Left lung (tissue), 10 donors: Measurements from ENCODE around the gene CTNNA3. TPM values are rescaled to one million over a fixed set of nuclear protein-coding genes. Genes with fewer than 3 reads are reported as not detected.
"Not testable (repeated sequence)": the region's sequence is repeated elsewhere in the genome, so short reads cannot be mapped to it uniquely, and the experiment has no call there.

ENCODE experiments used
- ATAC-seq: fragments of 200-7000 bp; cut with Tn5 transposase; one replicate; pipeline ENCODE4 v1.9.1; 2020; ENCODE audit warnings: moderate library complexity
- DNase-seq, 4 donors: peaks; one replicate each; pipeline ENCODE4 v3.0.0-alpha.2; 2013 to 2020
- H3K27ac ChIP-seq, 2 donors: fragments of 200-600 bp; sonication (generic) in 1 of 2; one replicate each; pipeline versions ENCODE4 v1.5.0 to v1.8.0; 2020 to 2021
- H3K27me3 ChIP-seq, 2 donors: fragments of 200-600 bp; sonication (generic) in 1 of 2; one replicate each; pipeline versions ENCODE4 v1.5.0 to v1.8.0; 2020 to 2021
- H3K36me3 ChIP-seq, 2 donors: fragments of 200-600 bp; sonication (generic) in 1 of 2; one replicate each; pipeline versions ENCODE4 v1.5.0 to v1.8.0; 2020 to 2021
- H3K4me1 ChIP-seq, 2 donors: fragments of 200-600 bp; one replicate each; pipeline ENCODE4 v1.8.0; 2021
- H3K4me3 ChIP-seq, 2 donors: fragments of 200-600 bp; sonication (generic) in 1 of 2; one replicate each; pipeline versions ENCODE4 v1.5.0 to v1.8.0; 2020 to 2021; ENCODE audit warnings: mild to moderate bottlenecking in 1 of 2
- H3K9me3 ChIP-seq, 2 donors: fragments of 200-600 bp; sonication (generic) in 1 of 2; one replicate each; pipeline versions ENCODE4 v1.5.0 to v1.8.0; 2020 to 2021
- intact Hi-C, 2 donors: fragments of 100-400 bp; cut with DNase I; formaldehyde crosslinking; loops; one replicate each; pipeline versions ENCODE4 v1.11.2 to v1.14.2; 2022
- polyA plus RNA-seq, 6 donors: library from polyadenylated mRNA; unstranded; fragments of 120-200 nt; gene quantifications; one replicate each; pipeline ENCODE4 v1.2.1, GENCODE V29; 2013; ENCODE audit not compliant: insufficient read length in 6 of 6
- total RNA-seq, 2 donors: library from RNA; stranded (reverse); fragmentation: NEBNext Ultra II Directional; extraction: Animal tissue kit (Norgen Biotek cat#: 25700); gene quantifications; one replicate each; pipeline ENCODE4 v1.2.1, GENCODE V29; 2021
- TF ChIP-seq, protein P1 (sequence below), 2 donors: fragments of 200-600 bp; sonication (generic) in 1 of 2; IDR thresholded peaks; one replicate each; pipeline versions ENCODE4 v1.5.0 to v1.8.0; 2021; ENCODE audit warnings: antibody characterized with exemption in 2 of 2
- donor health status: DM: no; HTN: yes; CAD: no.
- donor health status: DM: no; HTN: no; CAD: no.

The CTNNA3 gene
- total and polyA plus RNA-seq, 8 donors = 1.1 to 8.2 (median 6.6) TPM; not detected in 1

DNA sequence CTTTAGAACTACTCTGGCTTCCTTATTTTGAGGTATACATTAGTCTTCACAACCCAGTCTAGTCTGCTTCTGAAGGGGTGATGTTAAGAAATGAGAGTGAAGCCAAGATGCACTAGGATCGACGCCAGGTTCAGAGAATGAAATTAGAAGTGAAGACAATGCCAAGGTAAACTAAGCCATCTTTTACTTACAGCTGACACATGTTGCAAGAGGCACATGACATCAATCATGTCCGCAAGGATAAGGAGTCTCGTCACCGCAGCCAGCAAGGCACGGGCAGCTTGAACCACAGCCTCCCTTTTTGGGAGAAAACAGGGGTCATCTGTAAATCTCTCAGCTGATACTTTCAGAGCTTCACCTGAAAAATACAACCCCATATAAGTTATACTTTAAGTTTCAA is 156.7 kb downstream of the CTNNA3 start:
- TF ChIP-seq, protein P1, sequence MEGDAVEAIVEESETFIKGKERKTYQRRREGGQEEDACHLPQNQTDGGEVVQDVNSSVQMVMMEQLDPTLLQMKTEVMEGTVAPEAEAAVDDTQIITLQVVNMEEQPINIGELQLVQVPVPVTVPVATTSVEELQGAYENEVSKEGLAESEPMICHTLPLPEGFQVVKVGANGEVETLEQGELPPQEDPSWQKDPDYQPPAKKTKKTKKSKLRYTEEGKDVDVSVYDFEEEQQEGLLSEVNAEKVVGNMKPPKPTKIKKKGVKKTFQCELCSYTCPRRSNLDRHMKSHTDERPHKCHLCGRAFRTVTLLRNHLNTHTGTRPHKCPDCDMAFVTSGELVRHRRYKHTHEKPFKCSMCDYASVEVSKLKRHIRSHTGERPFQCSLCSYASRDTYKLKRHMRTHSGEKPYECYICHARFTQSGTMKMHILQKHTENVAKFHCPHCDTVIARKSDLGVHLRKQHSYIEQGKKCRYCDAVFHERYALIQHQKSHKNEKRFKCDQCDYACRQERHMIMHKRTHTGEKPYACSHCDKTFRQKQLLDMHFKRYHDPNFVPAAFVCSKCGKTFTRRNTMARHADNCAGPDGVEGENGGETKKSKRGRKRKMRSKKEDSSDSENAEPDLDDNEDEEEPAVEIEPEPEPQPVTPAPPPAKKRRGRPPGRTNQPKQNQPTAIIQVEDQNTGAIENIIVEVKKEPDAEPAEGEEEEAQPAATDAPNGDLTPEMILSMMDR (IDR thresholded peaks at IDR 0.05) = no peak
- intact Hi-C loops = no loop called here
- H3K27me3 ChIP-seq = no peaks in the 10 kb centered on the region
- no peak overlapping the region for H3K27ac ChIP-seq
- H3K36me3 ChIP-seq = no peaks in the 10 kb centered on the region
- H3K9me3 ChIP-seq = no peaks in the 10 kb centered on the region
- H3K4me3 ChIP-seq = no peak overlapping the region
- DNase-seq (peak in 1 of 4 donors; percentile 34), ATAC-seq (no peak)
- H3K4me1 ChIP-seq = no peaks in the 10 kb centered on the region

DNA sequence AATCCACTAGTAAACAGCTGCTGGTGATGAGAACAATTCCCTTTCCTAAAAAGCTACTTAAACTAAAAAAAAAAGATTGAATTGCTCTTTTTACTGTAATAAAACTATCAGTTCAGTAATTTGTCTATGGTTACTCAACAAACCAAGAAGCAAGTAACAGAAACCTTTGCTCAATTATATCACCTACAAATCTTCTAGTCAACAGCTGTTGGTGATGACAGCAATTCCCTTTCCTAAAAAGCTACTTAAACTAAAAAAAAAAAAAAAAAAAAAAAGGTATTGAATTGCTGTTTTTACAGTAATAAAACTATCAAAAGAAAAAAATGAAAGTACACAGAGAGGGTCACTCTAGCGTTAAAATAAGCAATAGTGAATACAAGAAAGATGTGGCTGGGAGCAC is 158.1 kb downstream of the CTNNA3 start:
- Histone ChIP-seq H3K36me3 (no peaks in the 10 kb centered on the region), H3K27me3 (no peaks in the 10 kb centered on the region), H3K4me3 (no peak overlapping the region), H3K4me1 (no peaks in the 10 kb centered on the region), H3K27ac (no peak overlapping the region), H3K9me3 (no peaks in the 10 kb centered on the region)
- no peak for DNase-seq
- TF ChIP-seq, protein P1 (IDR thresholded peaks at IDR 0.05) = no peak
- intact Hi-C loops = no loop called here
- ATAC-seq = no peak

DNA sequence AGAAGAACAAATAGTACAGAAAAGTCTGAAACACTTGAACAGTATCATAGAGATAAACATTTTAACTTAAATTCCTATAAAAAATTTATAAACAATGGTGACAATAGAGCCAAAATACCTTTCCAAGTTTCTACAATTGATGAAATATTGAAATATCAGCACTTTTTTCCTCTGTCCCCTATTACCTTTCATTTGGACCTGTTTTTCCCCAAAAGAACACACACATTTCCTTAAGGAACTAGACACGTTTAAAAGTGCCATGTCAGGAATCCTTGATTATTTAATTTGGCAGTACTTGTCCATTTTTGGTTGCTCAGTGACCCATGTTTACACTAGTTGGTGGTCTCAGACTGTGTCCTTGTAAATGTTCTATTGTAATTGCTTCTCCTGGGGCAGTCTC is 162.6 kb downstream of the CTNNA3 start:
- intact Hi-C loops = no loop called here
- Histone ChIP-seq H3K27ac (no peak overlapping the region), H3K27me3 (no peaks in the 10 kb centered on the region), H3K9me3 (no peaks in the 10 kb centered on the region), H3K36me3 (no peaks in the 10 kb centered on the region), H3K4me3 (no peak overlapping the region), H3K4me1 (no peaks in the 10 kb centered on the region)
- DNase-seq = no peak
- TF ChIP-seq, protein P1 (IDR thresholded peaks at IDR 0.05) = no peak
- ATAC-seq = no peak

DNA sequence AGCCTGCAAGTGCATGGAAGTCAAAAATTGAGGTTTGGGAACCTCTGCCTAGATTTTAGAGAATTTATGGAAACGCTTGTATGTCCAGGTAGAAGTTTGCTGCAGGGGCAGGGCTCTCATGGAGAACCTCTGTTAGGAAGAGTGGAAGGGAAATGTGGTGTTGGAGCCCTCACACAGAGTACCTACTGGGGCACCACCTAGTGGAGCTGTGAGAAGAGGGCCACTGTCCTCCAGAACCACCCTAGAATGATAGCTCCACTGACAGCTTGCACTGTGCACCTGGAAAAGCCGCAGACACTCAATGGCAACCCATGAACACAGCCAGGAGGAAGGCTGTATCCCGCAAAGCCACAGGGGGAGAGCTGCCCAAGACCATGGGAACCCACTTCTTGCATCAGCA is 165.0 kb downstream of the CTNNA3 start:
- H3K27me3 ChIP-seq, ATAC-seq, intact Hi-C loops, H3K4me1 ChIP-seq, DNase-seq, H3K36me3 ChIP-seq, H3K9me3 ChIP-seq, H3K27ac ChIP-seq, H3K4me3 ChIP-seq: not testable (repeated sequence)

DNA sequence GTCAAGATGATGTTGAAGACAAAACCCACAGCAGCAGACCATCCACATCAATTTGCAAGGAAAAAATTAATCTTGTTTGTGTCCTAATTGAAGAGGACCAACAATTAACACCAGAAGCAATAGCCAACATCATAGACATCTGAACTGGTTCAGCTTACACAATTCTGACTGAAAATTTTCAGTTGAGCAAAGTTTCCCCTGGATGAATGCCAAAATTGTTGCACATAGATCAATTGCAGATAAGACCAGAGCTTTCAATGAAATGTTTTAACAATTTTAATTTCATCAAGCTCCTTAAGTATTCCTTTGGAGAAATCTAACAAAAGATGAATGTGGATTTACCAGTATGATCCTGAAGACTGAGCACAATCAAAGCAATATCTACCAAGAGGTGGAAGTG is 168.6 kb downstream of the CTNNA3 start:
- Histone ChIP-seq H3K9me3 (no peaks in the 10 kb centered on the region), H3K27me3 (no peaks in the 10 kb centered on the region), H3K36me3 (no peaks in the 10 kb centered on the region), H3K4me3 (no peak overlapping the region), H3K27ac (no peak overlapping the region), H3K4me1 (no peaks in the 10 kb centered on the region)
- ATAC-seq (no peak), DNase-seq (no peak)
- TF ChIP-seq, protein P1 (IDR thresholded peaks at IDR 0.05) = no peak
- intact Hi-C loops = no loop called here

DNA sequence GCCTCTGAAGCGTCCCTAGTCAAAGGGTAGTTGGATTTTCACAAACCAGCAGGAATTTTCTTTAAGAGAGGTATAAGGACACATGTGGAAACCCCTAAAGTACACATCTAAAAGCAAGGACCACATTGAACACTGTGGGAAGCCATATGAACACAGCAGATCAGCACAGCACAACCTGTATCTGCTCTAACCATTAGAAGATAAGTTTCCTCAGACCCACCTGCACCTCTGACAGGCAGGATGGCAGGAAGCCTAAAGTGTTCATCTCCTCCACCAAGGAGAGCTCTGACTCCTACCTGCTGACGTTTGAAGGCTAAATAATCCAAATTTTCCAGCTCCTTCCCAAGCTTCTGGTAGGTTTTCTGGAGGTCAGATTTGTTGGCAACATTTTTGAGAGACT is 174.4 kb downstream of the CTNNA3 start:
- Histone ChIP-seq H3K27me3 (no peaks in the 10 kb centered on the region), H3K36me3 (no peaks in the 10 kb centered on the region), H3K9me3 (no peaks in the 10 kb centered on the region), H3K27ac (no peak overlapping the region), H3K4me3 (no peak overlapping the region), H3K4me1 (no peaks in the 10 kb centered on the region)
- DNase-seq = no peak
- TF ChIP-seq, protein P1 (IDR thresholded peaks at IDR 0.05) = no peak
- ATAC-seq = no peak
- intact Hi-C loops = no loop called here
